HepG2 (cell line): ENCODE measurements around the gene BLVRB. TPM values are rescaled to one million over a fixed set of nuclear protein-coding genes. Genes with fewer than 3 reads are reported as not detected.

Experiments
- CREB1 ChIP-seq, 2 experiments: fragments of 450-650 bp in 1 of 2; IDR thresholded peaks; 2 replicates each; pipeline ENCODE4 v1.6.1; 2016 to 2017; ENCODE audit warnings: control low read depth in 1 of 2, mild to moderate bottlenecking in 1 of 2, missing compliant biosample characterization in 1 of 2, missing genetic modification characterization in 1 of 2
- GMEB1 ChIP-seq: sonication (generic); formaldehyde crosslinking; IDR thresholded peaks from 2 replicates; pipeline ENCODE4 v1.5.1; 2020; ENCODE audit warnings: missing genetic modification reagents, mild to moderate bottlenecking, borderline replicate concordance
- IRF9 ChIP-seq: sonication (generic); formaldehyde crosslinking; IDR thresholded peaks from 2 replicates; pipeline ENCODE4 v1.8.0; 2022; ENCODE audit warnings: missing genetic modification reagents, mild to moderate bottlenecking, borderline replicate concordance
- KDM1A ChIP-seq: IDR thresholded peaks from 2 replicates; pipeline ENCODE4 v1.6.1; 2016; ENCODE audit warnings: missing compliant biosample characterization
- MEF2D ChIP-seq: sonication (generic); formaldehyde crosslinking; IDR thresholded peaks from 2 replicates; pipeline ENCODE4 v1.5.1; 2020; ENCODE audit warnings: mild to moderate bottlenecking, missing genetic modification reagents
- NFYB ChIP-seq: sonication (generic); formaldehyde crosslinking; IDR thresholded peaks from 2 replicates; pipeline ENCODE4 v1.4.0; 2020; ENCODE audit warnings: missing genetic modification reagents
- RAD21 ChIP-seq: fragments of 450-650 bp; formaldehyde crosslinking; IDR thresholded peaks from 2 replicates; pipeline ENCODE4 v1.5.0; 2020; ENCODE audit warnings: mild to moderate bottlenecking
- SMAD9 ChIP-seq: sonication (generic); formaldehyde crosslinking; IDR thresholded peaks from 2 replicates; pipeline ENCODE4 v1.5.1; 2020; ENCODE audit warnings: mild to moderate bottlenecking, missing genetic modification reagents
- STAT6 ChIP-seq: sonication (generic); formaldehyde crosslinking; IDR thresholded peaks from 2 replicates; pipeline ENCODE4 v1.4.0; 2020; ENCODE audit warnings: missing genetic modification reagents, mild to moderate bottlenecking, borderline replicate concordance
- TCF12 ChIP-seq, 2 experiments: fragments of 450-650 bp in 1 of 2; sonication (generic) in 1 of 2; formaldehyde crosslinking in 1 of 2; IDR thresholded peaks; 2 replicates each; pipeline versions ENCODE4 v1.6.1 to v1.8.0; 2017 to 2022; ENCODE audit warnings: antibody characterized with exemption in 1 of 2, mild to moderate bottlenecking in 1 of 2, missing genetic modification reagents in 1 of 2, moderate library complexity in 1 of 2
- ZBTB44 ChIP-seq: sonication (generic); formaldehyde crosslinking; IDR thresholded peaks from 2 replicates; pipeline ENCODE4 v1.4.0; 2020; ENCODE audit warnings: missing genetic modification reagents
- ZBTB8A ChIP-seq: sonication (generic); formaldehyde crosslinking; IDR thresholded peaks from 2 replicates; pipeline ENCODE4 v1.4.0; 2020; ENCODE audit warnings: mild to moderate bottlenecking, low read depth, missing genetic modification reagents, borderline replicate concordance
- ZFP36 ChIP-seq: fragments of 150-350 bp; IDR thresholded peaks from 2 replicates; pipeline ENCODE4 v1.6.1; 2018; ENCODE audit warnings: borderline replicate concordance, low read length, low read depth; ENCODE audit not compliant: partially characterized antibody
- ZGPAT ChIP-seq: IDR thresholded peaks from 2 replicates; pipeline ENCODE4 v1.6.1; 2016; ENCODE audit warnings: mild to moderate bottlenecking
- ZNF331 ChIP-seq: sonication (generic); formaldehyde crosslinking; IDR thresholded peaks from 2 replicates; pipeline ENCODE4 v1.4.0; 2020; ENCODE audit warnings: missing genetic modification reagents
- ZNF337 ChIP-seq: sonication (generic); formaldehyde crosslinking; IDR thresholded peaks from 2 replicates; pipeline ENCODE4 v1.5.1; 2020; ENCODE audit warnings: missing genetic modification reagents, low read depth, mild to moderate bottlenecking, borderline replicate concordance
- ZNF33A ChIP-seq: sonication (generic); formaldehyde crosslinking; IDR thresholded peaks from 2 replicates; pipeline ENCODE4 v1.5.1; 2020; ENCODE audit warnings: missing genetic modification reagents, mild to moderate bottlenecking, moderate library complexity, borderline replicate concordance
- ZNF432 ChIP-seq: sonication (generic); formaldehyde crosslinking; IDR thresholded peaks from 2 replicates; pipeline ENCODE4 v1.5.0; 2020; ENCODE audit warnings: missing genetic modification reagents, mild to moderate bottlenecking, borderline replicate concordance
- ZNF781 ChIP-seq: sonication (generic); formaldehyde crosslinking; IDR thresholded peaks from 2 replicates; pipeline ENCODE4 v1.5.1; 2020; ENCODE audit warnings: borderline replicate concordance, mild to moderate bottlenecking, missing genetic modification reagents; ENCODE audit errors: not compliant biosample characterization
- ZSCAN22 ChIP-seq: sonication (generic); formaldehyde crosslinking; IDR thresholded peaks from 2 replicates; pipeline ENCODE4 v1.4.0; 2020; ENCODE audit warnings: mild to moderate bottlenecking, missing genetic modification reagents
- polyA plus RNA-seq, 8 experiments: library from polyadenylated mRNA; depleted of rRNA in 3 of 8; stranded (reverse) in 7 of 8; unstranded in 1 of 8; fragments of >200 nt; fragmentation: Illumina TruSeq in 4 of 8; extraction: Trizol in 4 of 8; gene quantifications; 2 replicates each; pipeline versions ENCODE4 v1.2.1 to v1.2.3, GENCODE V29; 2011 to 2016; ENCODE audit warnings: low read depth in 4 of 8, missing spikeins in 1 of 8, mixed read lengths in 1 of 8; ENCODE audit not compliant: insufficient read depth in 1 of 8
- total RNA-seq, 5 experiments: library from RNA; depleted of rRNA; stranded (reverse); fragments of >200 nt; fragmentation: Illumina TruSeq; extraction: Trizol; gene quantifications; 2 replicates each; pipeline ENCODE4 v1.2.3, GENCODE V29; 2016; ENCODE audit warnings: low read depth in 1 of 5

BLVRB gene
- total and polyA plus RNA-seq, 2 of the 13 experiments (the other 11 are each of a cell fraction or from before 2014, with no cell fraction given), result 25.9 to 51.4 TPM

- no peak for TF ChIP-seq MEF2D (CRISPR knock-in tag)
- no peak for TF ChIP-seq ZBTB8A (CRISPR knock-in tag)
- TF ChIP-seq RAD21 (CRISPR knock-in tag), result peak; percentile 12; the same call in 1 of the 2 replicates
- no peak for TF ChIP-seq GMEB1 (CRISPR knock-in tag)
- no peak; the same call in 1 of the 2 replicates for TF ChIP-seq STAT6
- TF ChIP-seq ZNF337 (CRISPR knock-in tag), result no peak
- no peak for TF ChIP-seq NFYB (CRISPR knock-in tag)
- TF ChIP-seq SMAD9 (CRISPR knock-in tag), result no peak
- TF ChIP-seq IRF9 (CRISPR knock-in tag), result no peak
- 0 out of 2 replicates have a peak, but pooled peaks have one; percentile 26 for TF ChIP-seq ZGPAT (CRISPR knock-in tag)
- TF ChIP-seq ZNF33A (CRISPR knock-in tag), result no peak
- no peak for TF ChIP-seq TCF12 (IDR thresholded peaks at IDR 0.05)
- TF ChIP-seq TCF12 (CRISPR knock-in tag; IDR thresholded peaks at IDR 0.05), result peak; percentile 52; the same call in 1 of the 2 replicates
- TF ChIP-seq ZFP36, result no peak
- TF ChIP-seq ZNF331 (CRISPR knock-in tag), result 0 out of 2 replicates have a peak, but pooled peaks have one; percentile 17
- TF ChIP-seq ZSCAN22, result no peak
- no peak for TF ChIP-seq KDM1A (CRISPR knock-in tag)
- no peak for TF ChIP-seq CREB1 (IDR thresholded peaks at IDR 0.05)
- TF ChIP-seq CREB1 (CRISPR knock-in tag; IDR thresholded peaks at IDR 0.05), result no peak
- no peak for TF ChIP-seq ZNF781 (CRISPR knock-in tag)
- no peak for TF ChIP-seq ZBTB44
- no peak for TF ChIP-seq ZNF432 (CRISPR knock-in tag)
Measured at GRCh38 chr19:40461669-40462221, 3.8 kb downstream of the BLVRB start (continued).
